GM13976 (cell line): Measurements from ENCODE around the gene SLC27A6.

ENCODE experiments used
- DNase-seq: peaks from one replicate; pipeline ENCODE4 v3.0.0; 2012; ENCODE audit warnings: low spot score
- CTCF ChIP-seq: IDR thresholded peaks from 2 replicates; pipeline ENCODE4 v1.5.1; 2012; ENCODE audit warnings: borderline replicate concordance, mild to moderate bottlenecking; ENCODE audit not compliant: insufficient read depth; ENCODE audit errors: extremely low read depth, missing control alignments, control extremely low read depth
- in situ Hi-C: fragments of 300-500 bp; cut with MboI; formaldehyde crosslinking; loops from one replicate; pipeline ENCODE4 v1.12.0; 2022; ENCODE audit warnings: low sequenced_read_pairs, mixed read lengths, inconsistent platforms; ENCODE audit not compliant: unreplicated experiment

The SLC27A6 gene

GRCh38 chr5:129053438-129053837, 88.2 kb downstream of the SLC27A6 start:
- TF ChIP-seq CTCF = no peak
- no peak for DNase-seq
- in situ Hi-C loops = no loop called here

GRCh38 chr5:129057329-129057728, 92.0 kb downstream of the SLC27A6 start:
- in situ Hi-C loops = no loop called here
- DNase-seq = no peak
- no peak for TF ChIP-seq CTCF

GRCh38 chr5:129061849-129062248, 96.6 kb downstream of the SLC27A6 start:
- in situ Hi-C loops = no loop called here
- DNase-seq = no peak
- TF ChIP-seq CTCF = no peak

- no peak for DNase-seq
- in situ Hi-C loops = no loop called here
- TF ChIP-seq CTCF = no peak
These were observed 98.3 kb downstream of the SLC27A6 start for GRCh38 chr5:129063483-129064113.

- in situ Hi-C loops = no loop called here
- no peak for TF ChIP-seq CTCF
- no peak for DNase-seq
These were observed 100.4 kb downstream of the SLC27A6 start for GRCh38 chr5:129065721-129066120.

GRCh38 chr5:129067745-129068144, 102.5 kb downstream of the SLC27A6 start:
- no peak for TF ChIP-seq CTCF
- in situ Hi-C loops = no loop called here
- no peak for DNase-seq

- in situ Hi-C loops = no loop called here
- no peak for TF ChIP-seq CTCF
- DNase-seq = no peak
These were observed 104.0 kb downstream of the SLC27A6 start for GRCh38 chr5:129069292-129069691.
